HCT116 (cell line): ENCODE data around the gene NIT2. TPM values are rescaled to one million over a fixed set of nuclear protein-coding genes. Genes with fewer than 3 reads are reported as not detected.

Source experiments
- ATAC-seq: fragments of 200-7000 bp; cut with Tn5 transposase; 2 replicates; pipeline ENCODE4 v1.9.1; 2020; ENCODE audit warnings: mild to moderate bottlenecking, moderate library complexity
- BruUV-seq: library from RNA; stranded (reverse); fragments of 400-500 nt; replicated peaks from 2 replicates; lab custom pipeline; 2021; lab: Mats Ljungman, UMichigan
- CTCF ChIA-PET: fragments of 300-600 bp; sonication (Branson Sonifier 250); formaldehyde crosslinking; loops from one replicate; lab custom pipeline; 2021; ENCODE audit warnings: antibody characterized with exemption; lab: Charles Lee
- POLR2A ChIA-PET: fragments of 300-600, 350-600 bp; sonication (Branson Sonifier 250); formaldehyde crosslinking; loops from one replicate; lab custom pipeline; 2021; ENCODE audit warnings: antibody characterized with exemption; lab: Charles Lee
- RAD21 ChIA-PET, 2 experiments: fragments of 300-600 bp; sonication (Branson Sonifier 250); formaldehyde crosslinking; loops; one replicate each; lab custom pipeline; 2023; ENCODE audit warnings: low total read pairs in 2 of 2; ENCODE audit not compliant: uncharacterized antibody in 2 of 2, unreplicated experiment in 2 of 2, low non-redundant PET in 1 of 2; lab: Charles Lee
- DNase-seq: peaks from one replicate; pipeline ENCODE4 v3.0.0-alpha.2; 2010; ENCODE audit warnings: low read depth, low spot score
- H2AFZ ChIP-seq: fragments of 200-600 bp; shearing (Covaris generic), sonication (generic); 2 replicates; pipeline ENCODE4 v1.6.1; 2017; ENCODE audit warnings: low read depth, mixed run types, mixed read lengths, antibody characterized with exemption, low read length; ENCODE audit not compliant: poor library complexity, severe bottlenecking
- H3K27ac ChIP-seq: 2 replicates; pipeline ENCODE4 v1.5.1; 2012; ENCODE audit warnings: low read depth, low read length
- H3K27me3 ChIP-seq: fragments of 200-600 bp; sonication (generic); 2 replicates; pipeline ENCODE4 v1.6.1; 2016; ENCODE audit warnings: mixed run types, low read length, mixed read lengths; ENCODE audit not compliant: insufficient read depth
- H3K36me3 ChIP-seq, 2 experiments: fragments of 200-500 bp in 1 of 2; fragments of 200-600 bp in 1 of 2; sonication (Bioruptor generic) in 1 of 2; sonication (generic) in 1 of 2; 2 replicates each; pipeline versions ENCODE4 v1.5.1 to v1.6.1; 2014 to 2016; ENCODE audit warnings: low read length in 2 of 2, inconsistent platforms in 1 of 2, mixed read lengths in 1 of 2, mixed run types in 1 of 2; ENCODE audit not compliant: insufficient read depth in 2 of 2, control insufficient read depth in 1 of 2
- H3K4me1 ChIP-seq, 2 experiments: fragments of 200-600 bp in 1 of 2; sonication (generic) in 1 of 2; 2 replicates each; pipeline versions ENCODE4 v1.5.1 to v1.6.1; 2012 to 2017; ENCODE audit warnings: low read length in 2 of 2, inconsistent platforms in 1 of 2, mild to moderate bottlenecking in 1 of 2, mixed read lengths in 1 of 2, mixed run types in 1 of 2, moderate library complexity in 1 of 2; ENCODE audit not compliant: insufficient read depth in 2 of 2, control insufficient read depth in 1 of 2
- H3K4me2 ChIP-seq: fragments of 200-600 bp; sonication (generic); 2 replicates; pipeline ENCODE4 v1.6.1; 2017; ENCODE audit warnings: mixed run types, low read length, mixed read lengths
- H3K4me3 ChIP-seq, 2 experiments: fragments of 200-600 bp in 1 of 2; sonication (generic) in 1 of 2; replicated peaks in 1 of 2; 2 replicates each; pipeline ENCODE4 v1.5.1; 2011 to 2016; ENCODE audit warnings: low read length in 2 of 2, control low read depth in 1 of 2, low read depth in 1 of 2, mild to moderate bottlenecking in 1 of 2, mixed read lengths in 1 of 2, mixed run types in 1 of 2
- H3K79me2 ChIP-seq: fragments of 200-600 bp; sonication (generic); 2 replicates; pipeline ENCODE4 v1.6.1; 2017; ENCODE audit warnings: mild to moderate bottlenecking, mixed run types, low read length, moderate library complexity, mixed read lengths; ENCODE audit not compliant: insufficient read depth
- H3K9ac ChIP-seq: fragments of 200-600 bp; sonication (generic); 2 replicates; pipeline ENCODE4 v1.6.1; 2016; ENCODE audit warnings: low read length, mixed read lengths
- H3K9me2 ChIP-seq: fragments of 200-600 bp; sonication (generic), shearing (Covaris generic); 2 replicates; pipeline ENCODE4 v1.6.1; 2017; ENCODE audit warnings: mixed run types, mild to moderate bottlenecking, moderate library complexity; ENCODE audit not compliant: insufficient read depth
- H3K9me3 ChIP-seq, 2 experiments: fragments of 200-500 bp in 1 of 2; fragments of 200-600 bp in 1 of 2; sonication (Bioruptor generic) in 1 of 2; sonication (generic) in 1 of 2; 2 replicates each; pipeline ENCODE4 v1.6.1; 2014 to 2017; ENCODE audit warnings: low read length in 2 of 2, mixed read lengths in 2 of 2, inconsistent platforms in 1 of 2, low read depth in 1 of 2, mild to moderate bottlenecking in 1 of 2, mixed run types in 1 of 2, moderate library complexity in 1 of 2; ENCODE audit not compliant: control insufficient read depth in 1 of 2, insufficient read depth in 1 of 2
- H4K20me1 ChIP-seq: fragments of 200-600 bp; sonication (generic), shearing (Covaris generic); 2 replicates; pipeline ENCODE4 v1.6.1; 2017; ENCODE audit warnings: mixed run types, mild to moderate bottlenecking, moderate library complexity; ENCODE audit not compliant: insufficient read depth
- CEBPB ChIP-seq: IDR thresholded peaks from 2 replicates; pipeline ENCODE4 v1.6.1; 2012; ENCODE audit warnings: low read depth
- FOSL1 ChIP-seq: IDR thresholded peaks from 2 replicates; pipeline ENCODE4 v1.6.1; 2012; ENCODE audit warnings: low read depth
- JUND ChIP-seq: IDR thresholded peaks from 2 replicates; pipeline ENCODE4 v1.6.1; 2012
- POLR2AphosphoS5 ChIP-seq: IDR thresholded peaks from 2 replicates; pipeline ENCODE4 v1.6.1; 2011; ENCODE audit warnings: mild to moderate bottlenecking, low read depth, low read length, moderate library complexity
- ZFX ChIP-seq: fragments of 450-650 bp; IDR thresholded peaks from 2 replicates; pipeline ENCODE4 v1.6.1; 2017
- ZNF274 ChIP-seq: fragments of 200-500 bp; sonication (Bioruptor generic); IDR thresholded peaks from 2 replicates; pipeline ENCODE4 v1.6.1; 2014; ENCODE audit warnings: mild to moderate bottlenecking, low read depth, low read length, inconsistent platforms
- intact Hi-C: fragments of 100-400 bp; cut with micrococcal nuclease; formaldehyde crosslinking; loops from 2 replicates; pipeline ENCODE4 v1.10.0; 2022
- total RNA-seq: library from RNA; stranded (reverse); gene quantifications from one replicate; pipeline ENCODE4 v1.2.1, GENCODE V29; 2021; ENCODE audit not compliant: unreplicated experiment

Gene NIT2
- total RNA-seq, 1 experiment from 2014 or later = 44.7 TPM

- Histone ChIP-seq H3K4me1 (no peaks in the 10 kb centered on the region), H3K79me2 (no peaks in the 10 kb centered on the region), H2AFZ (no peak overlapping the region), H3K4me3 (no peak overlapping the region), H3K27me3 (no peaks in the 10 kb centered on the region), H3K9me3 (no peaks in the 10 kb centered on the region), H3K36me3 (no peaks in the 10 kb centered on the region), H3K4me2 (no peak overlapping the region), H3K9me2 (no peaks in the 10 kb centered on the region), H3K27ac (no peak overlapping the region), H3K9ac (no peak overlapping the region), H4K20me1 (no peaks in the 10 kb centered on the region)
- ChIA-PET CTCF (no interaction called here), RAD21 (no interaction called here), POLR2A (no interaction called here)
- no peak for TF ChIP-seq JUND
- no peak for TF ChIP-seq ZNF274
- TF ChIP-seq CEBPB = no peak
- no peak for TF ChIP-seq FOSL1
- no peak for TF ChIP-seq POLR2AphosphoS5
- no peak for TF ChIP-seq ZFX
- ATAC-seq (no peak), DNase-seq (no peak)
- intact Hi-C loops = no loop called here
- no TSS peak for BruUV-seq
Observed at GRCh38 chr3:100407977-100408532, 73.5 kb downstream of the NIT2 start.

Other genes starting within 250 kb of the NIT2 start
- gene FILIP1L, start 220.3 kb upstream of the NIT2 start, total RNA-seq = 0.17 TPM
- 21.9 TPM for gene TBC1D23, start 73.8 kb upstream of the NIT2 start, total RNA-seq
- 54.9 TPM for gene TOMM70, start 66.3 kb downstream of the NIT2 start, total RNA-seq
- 1.6 TPM for gene LNP1, start 66.8 kb downstream of the NIT2 start, total RNA-seq
- gene TMEM45A, start 157.9 kb downstream of the NIT2 start, total RNA-seq = 5.0 TPM